Measurements from ENCODE around the gene B3GNT5. TPM values are rescaled to one million over a fixed set of nuclear protein-coding genes. Genes with fewer than 3 reads are reported as not detected.

The B3GNT5 gene
- total and polyA plus RNA-seq, 2 donors (not counting 1 experiment from before 2014, with no cell fraction given) = 0.07 to 0.37 TPM

- Histone ChIP-seq H3K9me3 (ENCODE audit: control extremely low read depth in 1 of 3, control insufficient read depth in 2 of 3, insufficient read depth in 1 of 3, low read length in 2 of 3) (peaks cover 0 to 1% (median 0%) of the 10 kb centered on the region in 3 donors), H3K4me2 (replicated peaks; ENCODE audit: low read depth, low read length, poor library complexity, severe bottlenecking) (no peak overlapping the region), H3K79me2 (ENCODE audit: control insufficient read depth, insufficient read depth, low read length) (no peaks in the 10 kb centered on the region), H3K9ac (ENCODE audit: low read length) (no peak overlapping the region), H3K27me3 (replicated peaks in 1 of 4; ENCODE audit: control extremely low read depth in 1 of 4, control insufficient read depth in 3 of 4, insufficient read depth in 4 of 4, low read length in 3 of 4) (peaks cover 0 to 5% (median 2%) of the 10 kb centered on the region in 4 experiments), H4K20me1 (ENCODE audit: control insufficient read depth, insufficient read depth, low read length, poor library complexity, severe bottlenecking) (no peaks in the 10 kb centered on the region), H3K4me3 (ENCODE audit: control extremely low read depth in 1 of 5, extremely low read depth in 1 of 5, insufficient read depth in 1 of 5, low read depth in 2 of 5, low read length in 4 of 5) (no peak overlapping the region), H3K36me3 (replicated peaks in 1 of 2; ENCODE audit: control extremely low read depth in 1 of 2, control insufficient read depth in 1 of 2, extremely low read depth in 1 of 2, insufficient read depth in 2 of 2, low read length in 1 of 2) (no peaks in the 10 kb centered on the region), H3K27ac (ENCODE audit: low read length in 2 of 2) (no peak overlapping the region), H3K4me1 (ENCODE audit: control insufficient read depth in 2 of 2, insufficient read depth in 2 of 2, low read length in 2 of 2) (no peaks in the 10 kb centered on the region), H2AFZ (ENCODE audit: insufficient read depth, low read depth, low read length, poor library complexity, severe bottlenecking) (no peak overlapping the region)
- POLR2A ChIA-PET = no interaction called here
- Mint-ChIP-seq H3K27me3 (peaks cover 3% of the 10 kb centered on the region), H3K4me3 (no peak overlapping the region), H3K9me3 (ENCODE audit: insufficient read depth) (no peaks in the 10 kb centered on the region), H3K27ac (no peak overlapping the region), H3K4me1 (no peaks in the 10 kb centered on the region)
- no peak for DNase-seq
- ATAC-seq (ENCODE audit: low read depth) = no peak
- CTCF ChIA-PET = no interaction called here
- WGBS (ENCODE audit: insufficient coverage) = 53% methylated on average over 3 of the region's 5 CpGs
- intact Hi-C loops (cut with micrococcal nuclease) = no loop called here
- TF ChIP-seq EZH2 (IDR thresholded peaks at IDR 0.05; ENCODE audit: borderline replicate concordance, insufficient read depth, low read depth, low read length, poor library complexity, severe bottlenecking) (no peak), CTCF (IDR thresholded peaks at IDR 0.05) (no peak)
These were observed 45.7 kb downstream of the B3GNT5 start for GRCh38 chr3:183298701-183299153.

DNA sequence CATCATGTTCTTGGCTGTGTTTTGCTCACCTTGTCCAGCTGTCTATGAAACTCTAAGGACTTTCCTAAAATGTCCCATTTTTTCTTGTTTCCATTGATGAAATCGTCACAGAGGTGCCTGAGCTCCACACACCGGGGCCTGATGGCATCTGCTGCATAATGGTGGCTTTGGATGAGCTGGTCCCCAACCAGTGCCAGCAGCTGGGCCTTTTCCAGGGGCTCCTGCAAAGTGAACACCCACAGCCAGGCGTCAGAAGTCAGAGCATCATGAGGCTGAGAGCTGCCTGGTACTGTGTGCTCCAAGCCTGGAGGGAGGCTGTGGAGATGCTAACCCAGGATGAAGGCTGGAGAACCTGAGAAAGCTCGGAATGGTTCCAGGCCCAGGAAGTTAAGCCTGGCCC is 46.9 kb downstream of the B3GNT5 start:
- ChIA-PET POLR2A (no interaction called here), CTCF (no interaction called here)
- Histone ChIP-seq H2AFZ (ENCODE audit: insufficient read depth, low read depth, low read length, poor library complexity, severe bottlenecking) (no peak overlapping the region), H3K4me1 (ENCODE audit: control insufficient read depth in 2 of 2, insufficient read depth in 2 of 2, low read length in 2 of 2) (no peaks in the 10 kb centered on the region), H3K9ac (ENCODE audit: low read length) (no peak overlapping the region), H3K27ac (ENCODE audit: low read length in 2 of 2) (no peak overlapping the region), H3K4me3 (ENCODE audit: control extremely low read depth in 1 of 5, extremely low read depth in 1 of 5, insufficient read depth in 1 of 5, low read depth in 2 of 5, low read length in 4 of 5) (no peak overlapping the region), H3K27me3 (replicated peaks in 1 of 4; ENCODE audit: control extremely low read depth in 1 of 4, control insufficient read depth in 3 of 4, insufficient read depth in 4 of 4, low read length in 3 of 4) (peaks cover 0 to 5% (median 2%) of the 10 kb centered on the region in 4 experiments), H4K20me1 (ENCODE audit: control insufficient read depth, insufficient read depth, low read length, poor library complexity, severe bottlenecking) (no peaks in the 10 kb centered on the region), H3K4me2 (replicated peaks; ENCODE audit: low read depth, low read length, poor library complexity, severe bottlenecking) (no peak overlapping the region), H3K79me2 (ENCODE audit: control insufficient read depth, insufficient read depth, low read length) (no peaks in the 10 kb centered on the region), H3K36me3 (replicated peaks in 1 of 2; ENCODE audit: control extremely low read depth in 1 of 2, control insufficient read depth in 1 of 2, extremely low read depth in 1 of 2, insufficient read depth in 2 of 2, low read length in 1 of 2) (no peaks in the 10 kb centered on the region), H3K9me3 (ENCODE audit: control extremely low read depth in 1 of 3, control insufficient read depth in 2 of 3, insufficient read depth in 1 of 3, low read length in 2 of 3) (no peaks in the 10 kb centered on the region)
- no peak for TF ChIP-seq EZH2 (IDR thresholded peaks at IDR 0.05; ENCODE audit: borderline replicate concordance, insufficient read depth, low read depth, low read length, poor library complexity, severe bottlenecking)
- TF ChIP-seq CTCF (IDR thresholded peaks at IDR 0.05) = no peak
- 95% methylated on average over 4 of the region's 4 CpGs for WGBS (ENCODE audit: insufficient coverage)
- DNase-seq = no peak
- H3K4me3 Mint-ChIP-seq = no peak overlapping the region
- no peak for ATAC-seq (ENCODE audit: low read depth)
- H3K27ac Mint-ChIP-seq = no peak overlapping the region
- no peaks in the 10 kb centered on the region for H3K4me1 Mint-ChIP-seq
- intact Hi-C loops (cut with micrococcal nuclease) = no loop called here
- H3K9me3 Mint-ChIP-seq (ENCODE audit: insufficient read depth) = no peaks in the 10 kb centered on the region
- peaks cover 6% of the 10 kb centered on the region for H3K27me3 Mint-ChIP-seq

Data from B cell (primary cell).